ENCODE measurements around the gene CACYBP. TPM values are rescaled to one million over a fixed set of nuclear protein-coding genes. Genes with fewer than 3 reads are reported as not detected.

The CACYBP gene
- total and polyA plus RNA-seq, 2 experiments from 2014 or later = 209 to 453 TPM

DNA sequence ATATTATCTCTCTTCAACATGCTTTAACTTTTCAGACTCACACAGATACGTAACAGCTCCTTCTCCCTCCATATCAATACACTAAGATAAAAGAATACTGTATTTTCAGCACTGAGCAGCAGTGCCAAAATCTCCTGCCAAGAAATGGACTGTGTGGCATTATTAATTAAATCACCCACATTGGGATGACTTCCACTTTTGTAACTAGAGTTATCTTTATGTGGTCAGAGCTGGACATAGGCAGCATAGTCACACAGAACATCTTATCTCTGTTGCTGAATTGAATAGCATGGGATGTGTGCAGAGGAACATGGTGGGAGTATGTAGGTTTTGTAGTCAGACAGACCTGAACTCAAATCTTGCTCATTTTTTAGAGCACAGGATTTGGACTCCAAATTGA lies 41.4 kb upstream of the CACYBP start:
- Histone ChIP-seq H3K27me3 (ENCODE audit: insufficient read depth) (no peaks in the 10 kb centered on the region), H3K4me1 (ENCODE audit: insufficient read depth) (no peaks in the 10 kb centered on the region; the same call in 1 of the 2 replicates), H3K79me2 (replicated peaks; ENCODE audit: insufficient read depth) (peaks cover 30% of the 10 kb centered on the region), H3K4me3 (no peak overlapping the region), H3K9me2 (ENCODE audit: insufficient read depth) (no peaks in the 10 kb centered on the region), H3K4me2 (no peak overlapping the region), H2AFZ (no peak overlapping the region), H3K36me3 (ENCODE audit: insufficient read depth) (peaks cover 10% of the 10 kb centered on the region; the same call in 1 of the 2 replicates), H3K27ac (ENCODE audit: low read depth) (no peak overlapping the region), H4K20me1 (replicated peaks; ENCODE audit: insufficient read depth) (peaks cover 16% of the 10 kb centered on the region), H3F3A (replicated peaks; ENCODE audit: low read depth) (no peaks in the 10 kb centered on the region)
- no peak overlapping the region for H3K27ac Mint-ChIP-seq
- DNase-seq (ENCODE audit: low spot score) (no peak), ATAC-seq (no peak)
- H3K4me1 Mint-ChIP-seq = peaks cover 16% of the 10 kb centered on the region
- H3K9me3 Mint-ChIP-seq = no peaks in the 10 kb centered on the region
- TF ChIP-seq, protein P1, sequence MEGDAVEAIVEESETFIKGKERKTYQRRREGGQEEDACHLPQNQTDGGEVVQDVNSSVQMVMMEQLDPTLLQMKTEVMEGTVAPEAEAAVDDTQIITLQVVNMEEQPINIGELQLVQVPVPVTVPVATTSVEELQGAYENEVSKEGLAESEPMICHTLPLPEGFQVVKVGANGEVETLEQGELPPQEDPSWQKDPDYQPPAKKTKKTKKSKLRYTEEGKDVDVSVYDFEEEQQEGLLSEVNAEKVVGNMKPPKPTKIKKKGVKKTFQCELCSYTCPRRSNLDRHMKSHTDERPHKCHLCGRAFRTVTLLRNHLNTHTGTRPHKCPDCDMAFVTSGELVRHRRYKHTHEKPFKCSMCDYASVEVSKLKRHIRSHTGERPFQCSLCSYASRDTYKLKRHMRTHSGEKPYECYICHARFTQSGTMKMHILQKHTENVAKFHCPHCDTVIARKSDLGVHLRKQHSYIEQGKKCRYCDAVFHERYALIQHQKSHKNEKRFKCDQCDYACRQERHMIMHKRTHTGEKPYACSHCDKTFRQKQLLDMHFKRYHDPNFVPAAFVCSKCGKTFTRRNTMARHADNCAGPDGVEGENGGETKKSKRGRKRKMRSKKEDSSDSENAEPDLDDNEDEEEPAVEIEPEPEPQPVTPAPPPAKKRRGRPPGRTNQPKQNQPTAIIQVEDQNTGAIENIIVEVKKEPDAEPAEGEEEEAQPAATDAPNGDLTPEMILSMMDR (conservative IDR thresholded peaks at IDR 0.05; ENCODE audit: low read depth in 2 of 2) = no peak
- TF ChIP-seq JUNB (IDR thresholded peaks at IDR 0.05; ENCODE audit: unreplicated experiment) (no peak), NANOG (IDR thresholded peaks at IDR 0.05; ENCODE audit: borderline replicate concordance) (no peak), STAT1 (IDR thresholded peaks at IDR 0.05; ENCODE audit: unreplicated experiment) (no peak), ZNF114 (CRISPR knock-in tag; IDR thresholded peaks at IDR 0.05) (no peak), EZH2phosphoT487 (IDR thresholded peaks at IDR 0.05; ENCODE audit: unreplicated experiment) (no peak), POLR2AphosphoS5 (IDR thresholded peaks at IDR 0.05; ENCODE audit: low read depth) (no peak), CREB1 (CRISPR knock-in tag; IDR thresholded peaks at IDR 0.05; ENCODE audit: low read depth) (no peak), ZNF331 (CRISPR knock-in tag; IDR thresholded peaks at IDR 0.05; ENCODE audit: low read depth) (no peak), EZH2 (IDR thresholded peaks at IDR 0.05; ENCODE audit: low read depth, unreplicated experiment) (no peak)
- TF ChIP-seq, protein P2, sequence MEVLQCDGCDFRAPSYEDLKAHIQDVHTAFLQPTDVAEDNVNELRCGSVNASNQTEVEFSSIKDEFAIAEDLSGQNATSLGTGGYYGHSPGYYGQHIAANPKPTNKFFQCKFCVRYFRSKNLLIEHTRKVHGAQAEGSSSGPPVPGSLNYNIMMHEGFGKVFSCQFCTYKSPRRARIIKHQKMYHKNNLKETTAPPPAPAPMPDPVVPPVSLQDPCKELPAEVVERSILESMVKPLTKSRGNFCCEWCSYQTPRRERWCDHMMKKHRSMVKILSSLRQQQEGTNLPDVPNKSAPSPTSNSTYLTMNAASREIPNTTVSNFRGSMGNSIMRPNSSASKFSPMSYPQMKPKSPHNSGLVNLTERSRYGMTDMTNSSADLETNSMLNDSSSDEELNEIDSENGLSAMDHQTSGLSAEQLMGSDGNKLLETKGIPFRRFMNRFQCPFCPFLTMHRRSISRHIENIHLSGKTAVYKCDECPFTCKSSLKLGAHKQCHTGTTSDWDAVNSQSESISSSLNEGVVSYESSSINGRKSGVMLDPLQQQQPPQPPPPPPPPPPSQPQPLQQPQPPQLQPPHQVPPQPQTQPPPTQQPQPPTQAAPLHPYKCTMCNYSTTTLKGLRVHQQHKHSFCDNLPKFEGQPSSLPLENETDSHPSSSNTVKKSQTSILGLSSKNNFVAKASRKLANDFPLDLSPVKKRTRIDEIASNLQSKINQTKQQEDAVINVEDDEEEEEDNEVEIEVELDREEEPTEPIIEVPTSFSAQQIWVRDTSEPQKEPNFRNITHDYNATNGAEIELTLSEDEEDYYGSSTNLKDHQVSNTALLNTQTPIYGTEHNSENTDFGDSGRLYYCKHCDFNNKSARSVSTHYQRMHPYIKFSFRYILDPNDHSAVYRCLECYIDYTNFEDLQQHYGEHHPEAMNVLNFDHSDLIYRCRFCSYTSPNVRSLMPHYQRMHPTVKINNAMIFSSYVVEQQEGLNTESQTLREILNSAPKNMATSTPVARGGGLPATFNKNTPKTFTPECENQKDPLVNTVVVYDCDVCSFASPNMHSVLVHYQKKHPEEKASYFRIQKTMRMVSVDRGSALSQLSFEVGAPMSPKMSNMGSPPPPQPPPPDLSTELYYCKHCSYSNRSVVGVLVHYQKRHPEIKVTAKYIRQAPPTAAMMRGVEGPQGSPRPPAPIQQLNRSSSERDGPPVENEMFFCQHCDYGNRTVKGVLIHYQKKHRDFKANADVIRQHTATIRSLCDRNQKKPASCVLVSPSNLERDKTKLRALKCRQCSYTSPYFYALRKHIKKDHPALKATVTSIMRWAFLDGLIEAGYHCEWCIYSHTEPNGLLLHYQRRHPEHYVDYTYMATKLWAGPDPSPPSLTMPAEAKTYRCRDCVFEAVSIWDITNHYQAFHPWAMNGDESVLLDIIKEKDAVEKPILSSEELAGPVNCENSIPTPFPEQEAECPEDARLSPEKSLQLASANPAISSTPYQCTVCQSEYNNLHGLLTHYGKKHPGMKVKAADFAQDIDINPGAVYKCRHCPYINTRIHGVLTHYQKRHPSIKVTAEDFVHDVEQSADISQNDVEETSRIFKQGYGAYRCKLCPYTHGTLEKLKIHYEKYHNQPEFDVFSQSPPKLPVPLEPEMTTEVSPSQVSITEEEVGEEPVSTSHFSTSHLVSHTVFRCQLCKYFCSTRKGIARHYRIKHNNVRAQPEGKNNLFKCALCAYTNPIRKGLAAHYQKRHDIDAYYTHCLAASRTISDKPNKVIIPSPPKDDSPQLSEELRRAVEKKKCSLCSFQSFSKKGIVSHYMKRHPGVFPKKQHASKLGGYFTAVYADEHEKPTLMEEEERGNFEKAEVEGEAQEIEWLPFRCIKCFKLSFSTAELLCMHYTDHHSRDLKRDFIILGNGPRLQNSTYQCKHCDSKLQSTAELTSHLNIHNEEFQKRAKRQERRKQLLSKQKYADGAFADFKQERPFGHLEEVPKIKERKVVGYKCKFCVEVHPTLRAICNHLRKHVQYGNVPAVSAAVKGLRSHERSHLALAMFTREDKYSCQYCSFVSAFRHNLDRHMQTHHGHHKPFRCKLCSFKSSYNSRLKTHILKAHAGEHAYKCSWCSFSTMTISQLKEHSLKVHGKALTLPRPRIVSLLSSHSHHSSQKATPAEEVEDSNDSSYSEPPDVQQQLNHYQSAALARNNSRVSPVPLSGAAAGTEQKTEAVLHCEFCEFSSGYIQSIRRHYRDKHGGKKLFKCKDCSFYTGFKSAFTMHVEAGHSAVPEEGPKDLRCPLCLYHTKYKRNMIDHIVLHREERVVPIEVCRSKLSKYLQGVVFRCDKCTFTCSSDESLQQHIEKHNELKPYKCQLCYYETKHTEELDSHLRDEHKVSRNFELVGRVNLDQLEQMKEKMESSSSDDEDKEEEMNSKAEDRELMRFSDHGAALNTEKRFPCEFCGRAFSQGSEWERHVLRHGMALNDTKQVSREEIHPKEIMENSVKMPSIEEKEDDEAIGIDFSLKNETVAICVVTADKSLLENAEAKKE (CRISPR knock-in tag; IDR thresholded peaks at IDR 0.05) = no peak
- TF ChIP-seq, protein P3, sequence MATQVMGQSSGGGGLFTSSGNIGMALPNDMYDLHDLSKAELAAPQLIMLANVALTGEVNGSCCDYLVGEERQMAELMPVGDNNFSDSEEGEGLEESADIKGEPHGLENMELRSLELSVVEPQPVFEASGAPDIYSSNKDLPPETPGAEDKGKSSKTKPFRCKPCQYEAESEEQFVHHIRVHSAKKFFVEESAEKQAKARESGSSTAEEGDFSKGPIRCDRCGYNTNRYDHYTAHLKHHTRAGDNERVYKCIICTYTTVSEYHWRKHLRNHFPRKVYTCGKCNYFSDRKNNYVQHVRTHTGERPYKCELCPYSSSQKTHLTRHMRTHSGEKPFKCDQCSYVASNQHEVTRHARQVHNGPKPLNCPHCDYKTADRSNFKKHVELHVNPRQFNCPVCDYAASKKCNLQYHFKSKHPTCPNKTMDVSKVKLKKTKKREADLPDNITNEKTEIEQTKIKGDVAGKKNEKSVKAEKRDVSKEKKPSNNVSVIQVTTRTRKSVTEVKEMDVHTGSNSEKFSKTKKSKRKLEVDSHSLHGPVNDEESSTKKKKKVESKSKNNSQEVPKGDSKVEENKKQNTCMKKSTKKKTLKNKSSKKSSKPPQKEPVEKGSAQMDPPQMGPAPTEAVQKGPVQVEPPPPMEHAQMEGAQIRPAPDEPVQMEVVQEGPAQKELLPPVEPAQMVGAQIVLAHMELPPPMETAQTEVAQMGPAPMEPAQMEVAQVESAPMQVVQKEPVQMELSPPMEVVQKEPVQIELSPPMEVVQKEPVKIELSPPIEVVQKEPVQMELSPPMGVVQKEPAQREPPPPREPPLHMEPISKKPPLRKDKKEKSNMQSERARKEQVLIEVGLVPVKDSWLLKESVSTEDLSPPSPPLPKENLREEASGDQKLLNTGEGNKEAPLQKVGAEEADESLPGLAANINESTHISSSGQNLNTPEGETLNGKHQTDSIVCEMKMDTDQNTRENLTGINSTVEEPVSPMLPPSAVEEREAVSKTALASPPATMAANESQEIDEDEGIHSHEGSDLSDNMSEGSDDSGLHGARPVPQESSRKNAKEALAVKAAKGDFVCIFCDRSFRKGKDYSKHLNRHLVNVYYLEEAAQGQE (IDR thresholded peaks at IDR 0.05; ENCODE audit: unreplicated experiment) = no peak
- TF ChIP-seq, protein P4, sequence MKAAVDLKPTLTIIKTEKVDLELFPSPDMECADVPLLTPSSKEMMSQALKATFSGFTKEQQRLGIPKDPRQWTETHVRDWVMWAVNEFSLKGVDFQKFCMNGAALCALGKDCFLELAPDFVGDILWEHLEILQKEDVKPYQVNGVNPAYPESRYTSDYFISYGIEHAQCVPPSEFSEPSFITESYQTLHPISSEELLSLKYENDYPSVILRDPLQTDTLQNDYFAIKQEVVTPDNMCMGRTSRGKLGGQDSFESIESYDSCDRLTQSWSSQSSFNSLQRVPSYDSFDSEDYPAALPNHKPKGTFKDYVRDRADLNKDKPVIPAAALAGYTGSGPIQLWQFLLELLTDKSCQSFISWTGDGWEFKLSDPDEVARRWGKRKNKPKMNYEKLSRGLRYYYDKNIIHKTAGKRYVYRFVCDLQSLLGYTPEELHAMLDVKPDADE (IDR thresholded peaks at IDR 0.05) = no peak
- no peaks in the 10 kb centered on the region for H3K27me3 Mint-ChIP-seq (ENCODE audit: insufficient read depth, low read depth, poor library complexity)
- no peak overlapping the region for H3K4me3 Mint-ChIP-seq
- peaks cover 41% of the 10 kb centered on the region; the same call in 2 of the 3 replicates for H3K36me3 Mint-ChIP-seq (ENCODE audit: low read depth)
